ENCODE data around the gene FAM13A.

GRCh38 chr4:89026542-89026941, 30.4 kb downstream of the FAM13A start:
- TF ChIP-seq LEF1 (IDR thresholded peaks at IDR 0.05; ENCODE audit: borderline replicate concordance) = no peak
- no peak for TF ChIP-seq FOXA1 (IDR thresholded peaks at IDR 0.05)
- TF ChIP-seq SP1 (IDR thresholded peaks at IDR 0.05) = no peak
- no peak for TF ChIP-seq SUZ12 (IDR thresholded peaks at IDR 0.05)
- TF ChIP-seq L3MBTL2 (conservative IDR thresholded peaks at IDR 0.05) = no peak
- no peak for TF ChIP-seq ELF4 (IDR thresholded peaks at IDR 0.05)
- TF ChIP-seq ARNT (IDR thresholded peaks at IDR 0.05) = no peak
- TF ChIP-seq CTBP1 (IDR thresholded peaks at IDR 0.05; ENCODE audit: borderline replicate concordance) = no peak
- no peak for TF ChIP-seq NFRKB (IDR thresholded peaks at IDR 0.05)
- no peak for TF ChIP-seq PKNOX1 (IDR thresholded peaks at IDR 0.05)
- no peak for TF ChIP-seq FOXK2 (IDR thresholded peaks at IDR 0.05)
- TF ChIP-seq FOXM1 (IDR thresholded peaks at IDR 0.05; ENCODE audit: borderline replicate concordance) = no peak

Data from HEK293T (cell line).